HG02571 (cell line): Measurements from ENCODE around the gene PCBP3.

ENCODE experiments used
- ATAC-seq: cut with Tn5 transposase; IDR thresholded peaks from one replicate; pipeline ENCODE4 v1.9.1; 2021; ENCODE audit warnings: mild to moderate bottlenecking, moderate library complexity; ENCODE audit not compliant: unreplicated experiment

The PCBP3 gene

GRCh38 chr21:45778686-45779085 is 135.2 kb downstream of the PCBP3 start:
- ATAC-seq, result no peak

GRCh38 chr21:45779226-45779625 is 135.7 kb downstream of the PCBP3 start:
- no peak for ATAC-seq

DNA sequence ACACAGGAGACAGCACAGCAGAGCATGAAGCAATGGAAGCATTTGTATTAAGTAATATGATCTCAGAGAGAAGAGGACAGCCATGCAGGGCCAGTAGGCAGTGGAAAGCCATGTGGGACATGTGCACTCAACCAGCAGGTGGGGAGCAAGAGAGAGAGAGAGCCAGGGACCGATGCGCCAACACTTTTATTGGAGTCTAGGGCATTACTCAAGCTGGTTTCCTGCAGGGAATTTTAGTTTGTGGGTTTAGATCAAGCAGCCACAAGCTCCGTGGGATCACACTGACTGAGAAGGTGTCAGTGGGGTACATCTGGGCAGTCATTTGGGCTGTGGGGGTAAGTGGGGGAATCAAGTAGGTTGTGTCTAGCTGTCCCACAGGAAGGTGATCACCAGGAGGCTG is 137.1 kb downstream of the PCBP3 start:
- no peak for ATAC-seq

GRCh38 chr21:45781741-45782140 is 138.2 kb downstream of the PCBP3 start:
- ATAC-seq, result no peak

GRCh38 chr21:45786660-45787059 is 143.1 kb downstream of the PCBP3 start:
- ATAC-seq, result no peak

- ATAC-seq, result no peak
Measured at GRCh38 chr21:45787371-45787770, 143.8 kb downstream of the PCBP3 start.

- no peak for ATAC-seq
Measured at GRCh38 chr21:45788198-45788597, 144.7 kb downstream of the PCBP3 start.

- ATAC-seq, result no peak
Measured at GRCh38 chr21:45788637-45789506, 145.3 kb downstream of the PCBP3 start.

GRCh38 chr21:45790427-45790826 is 146.9 kb downstream of the PCBP3 start:
- no peak for ATAC-seq

GRCh38 chr21:45791562-45792418 is 148.3 kb downstream of the PCBP3 start:
- ATAC-seq, result no peak

DNA sequence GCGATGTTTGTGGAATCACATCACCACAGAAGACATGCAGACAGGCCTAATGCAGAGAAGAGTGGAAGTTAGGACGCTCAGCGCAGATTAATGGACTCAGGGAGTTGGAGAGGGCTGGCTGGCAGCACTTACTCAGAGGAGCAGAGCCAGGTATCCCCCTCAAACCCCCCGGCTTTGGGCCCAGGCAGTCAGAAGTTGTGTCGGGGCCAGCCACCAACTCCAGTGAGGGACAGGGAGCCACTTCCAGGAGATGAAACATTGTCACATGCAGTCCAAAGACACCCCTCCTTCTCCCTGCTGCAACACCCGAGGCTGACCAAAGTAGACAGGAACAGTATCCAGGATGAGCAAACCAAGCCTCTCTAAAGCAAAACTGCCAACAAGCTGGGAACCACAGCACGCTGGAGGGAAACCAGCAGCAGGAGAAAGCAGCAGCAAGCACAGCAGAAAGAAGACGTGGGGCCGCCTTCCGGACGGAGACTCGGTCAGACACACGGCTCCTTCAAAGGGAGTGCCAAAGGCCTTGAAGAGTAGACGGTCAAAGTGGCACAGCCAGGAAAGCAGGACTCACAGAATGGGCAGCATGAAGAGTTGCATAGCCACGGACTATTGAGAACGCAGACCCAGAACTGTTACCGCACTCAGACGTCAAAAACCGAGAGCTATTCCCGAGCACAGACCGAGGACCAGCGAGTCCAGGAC is 149.3 kb downstream of the PCBP3 start:
- no peak for ATAC-seq

GRCh38 chr21:45794027-45794426 is 150.5 kb downstream of the PCBP3 start:
- ATAC-seq, result no peak

GRCh38 chr21:45796003-45796402 is 152.5 kb downstream of the PCBP3 start:
- ATAC-seq, result no peak

- ATAC-seq, result no peak
Measured at GRCh38 chr21:45797338-45797737, 153.8 kb downstream of the PCBP3 start.

DNA sequence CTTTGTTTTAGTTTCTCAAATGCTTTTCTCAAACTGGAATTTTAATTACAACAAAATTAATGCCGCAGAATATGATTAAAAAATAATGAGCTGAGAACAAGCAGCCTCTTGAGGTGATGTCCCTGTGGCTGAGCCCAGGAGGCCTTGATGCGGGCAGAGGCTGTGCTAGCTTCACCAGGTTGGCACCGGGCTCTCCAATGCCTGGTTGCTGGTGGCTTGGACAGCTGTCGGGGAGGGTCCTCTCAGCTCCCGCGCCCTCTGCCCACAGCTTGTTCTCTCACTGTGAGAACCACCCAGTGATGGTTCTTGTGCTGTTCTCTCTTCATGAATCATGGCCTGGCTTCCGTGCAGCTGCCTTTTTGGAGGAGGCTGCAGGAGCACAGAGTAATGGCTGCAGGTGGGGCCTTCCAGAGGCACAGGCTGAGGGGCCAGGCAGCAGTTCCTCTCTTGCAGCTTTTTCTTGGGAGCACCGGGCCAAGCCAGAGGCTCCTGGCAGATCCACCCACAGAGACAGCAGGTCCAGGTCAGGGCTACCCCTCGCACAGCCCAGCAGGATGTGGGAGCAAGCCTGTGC is 156.3 kb downstream of the PCBP3 start:
- ATAC-seq, result no peak

DNA sequence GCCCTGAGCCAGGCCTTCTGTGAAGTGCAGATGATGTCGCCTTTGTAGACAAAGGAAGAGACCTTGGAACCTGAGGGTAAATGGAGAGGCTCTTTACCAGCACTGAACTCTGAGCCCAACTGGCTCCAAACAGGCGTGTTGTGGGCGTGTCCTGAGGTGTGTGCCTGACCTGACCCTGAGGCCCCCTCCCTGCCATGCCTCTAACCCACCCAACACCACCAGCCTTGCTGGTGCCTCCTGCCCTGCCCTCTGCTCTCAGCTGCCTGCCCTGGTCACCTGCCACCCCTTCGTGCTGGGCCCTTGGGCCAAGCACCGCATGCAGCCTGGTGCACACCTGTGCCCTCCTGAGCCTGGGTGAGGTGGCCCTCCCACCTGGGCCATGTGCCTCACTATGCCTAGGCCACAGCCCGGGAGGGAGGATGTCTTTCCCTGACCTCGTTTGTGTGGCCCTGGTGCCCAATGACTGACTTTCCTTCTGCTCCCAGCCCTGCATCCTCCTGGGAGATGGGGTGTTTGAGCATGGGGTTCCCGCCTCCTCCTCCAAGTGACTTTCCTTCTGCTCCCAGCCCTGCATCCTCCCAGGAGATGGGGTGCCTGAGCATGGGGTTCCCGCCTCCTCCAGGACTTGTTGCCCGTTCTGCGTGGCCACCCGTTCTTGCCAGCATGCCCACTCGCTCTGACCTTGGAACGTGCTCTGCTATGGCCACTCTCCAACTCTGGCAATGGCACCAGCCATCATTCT is 157.0 kb downstream of the PCBP3 start:
- ATAC-seq, result no peak

- ATAC-seq, result no peak
Measured at GRCh38 chr21:45801129-45801964, 157.8 kb downstream of the PCBP3 start.

DNA sequence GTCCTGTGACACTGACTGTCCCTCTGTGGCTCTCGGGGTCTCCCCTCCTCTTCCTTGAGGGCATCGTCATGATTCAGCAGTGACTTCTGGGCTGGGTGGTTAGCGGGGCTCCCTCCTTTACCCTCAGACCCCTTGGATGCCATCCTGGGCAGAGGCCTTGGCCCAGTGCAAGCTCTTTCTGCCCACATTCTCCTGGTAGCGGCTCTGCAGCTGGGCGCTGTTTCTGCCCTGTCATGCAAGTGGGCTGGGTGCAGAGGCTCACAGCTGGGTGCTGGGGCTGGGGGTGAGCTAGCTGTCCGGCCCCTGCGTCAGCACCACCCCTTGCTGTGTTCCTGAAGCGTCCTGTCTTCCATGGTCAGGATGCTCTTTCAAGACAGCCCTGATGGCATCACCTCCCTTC is 158.5 kb downstream of the PCBP3 start:
- no peak for ATAC-seq

GRCh38 chr21:45802425-45802824 is 158.9 kb downstream of the PCBP3 start:
- no peak for ATAC-seq
